GM12891 (cell line): ENCODE measurements around the gene KRT9.
"Not testable (repeated sequence)": the region's sequence is repeated elsewhere in the genome, so short reads cannot be mapped to it uniquely, and the experiment has no call there.

ENCODE experiments used
- DNase-seq: peaks from one replicate; pipeline ENCODE4 v3.0.0; 2011; ENCODE audit warnings: low spot score; ENCODE audit not compliant: insufficient read length
- FAIRE-seq: peaks from 2 replicates; lab custom pipeline; 2011; peaks lifted over from hg19 to GRCh38; lab: Jason Lieb, UNC
- PAX5 ChIP-seq: IDR thresholded peaks from 2 replicates; pipeline ENCODE4 v1.6.1; 2011; ENCODE audit warnings: low read length, moderate library complexity, mild to moderate bottlenecking; ENCODE audit not compliant: insufficient read depth, severe bottlenecking
- POLR2A ChIP-seq: IDR thresholded peaks from 2 replicates; pipeline ENCODE4 v1.6.1; 2011; ENCODE audit warnings: low read depth, low read length, control low read depth
- POLR2AphosphoS5 ChIP-seq: IDR thresholded peaks from 2 replicates; pipeline ENCODE4 v1.6.1; 2011; ENCODE audit warnings: low read depth, low read length, control low read depth
- POU2F2 ChIP-seq: IDR thresholded peaks from 2 replicates; pipeline ENCODE4 v1.6.1; 2011; ENCODE audit warnings: low read depth, mild to moderate bottlenecking, control low read depth, low read length, moderate library complexity
- SPI1 ChIP-seq: IDR thresholded peaks from 2 replicates; pipeline ENCODE4 v1.6.1; 2011; ENCODE audit warnings: low read depth, low read length, control low read depth
- TAF1 ChIP-seq: IDR thresholded peaks from 2 replicates; pipeline ENCODE4 v1.6.1; 2011; ENCODE audit warnings: low read depth, low read length, control low read depth

KRT9 gene

GRCh38 chr17:41583137-41584127 lies 11.6 kb upstream of the KRT9 start:
- TF ChIP-seq POU2F2 (no peak), POLR2AphosphoS5 (no peak), TAF1 (no peak), POLR2A (no peak), PAX5 (no peak), SPI1 (no peak)
- DNase-seq (no peak), FAIRE-seq (no peak)

- FAIRE-seq = not testable (repeated sequence)
Measured at GRCh38 chr17:41582061-41582968, 10.5 kb upstream of the KRT9 start.

GRCh38 chr17:41581366-41582060 lies 9.7 kb upstream of the KRT9 start:
- no peak for FAIRE-seq
- TF ChIP-seq SPI1 (no peak), TAF1 (no peak), POLR2AphosphoS5 (no peak), POU2F2 (no peak), PAX5 (no peak), POLR2A (no peak)

More at GRCh38 chr17:41582061-41582968, 10.5 kb upstream of the KRT9 start:
- DNase-seq = not testable (repeated sequence)

DNA sequence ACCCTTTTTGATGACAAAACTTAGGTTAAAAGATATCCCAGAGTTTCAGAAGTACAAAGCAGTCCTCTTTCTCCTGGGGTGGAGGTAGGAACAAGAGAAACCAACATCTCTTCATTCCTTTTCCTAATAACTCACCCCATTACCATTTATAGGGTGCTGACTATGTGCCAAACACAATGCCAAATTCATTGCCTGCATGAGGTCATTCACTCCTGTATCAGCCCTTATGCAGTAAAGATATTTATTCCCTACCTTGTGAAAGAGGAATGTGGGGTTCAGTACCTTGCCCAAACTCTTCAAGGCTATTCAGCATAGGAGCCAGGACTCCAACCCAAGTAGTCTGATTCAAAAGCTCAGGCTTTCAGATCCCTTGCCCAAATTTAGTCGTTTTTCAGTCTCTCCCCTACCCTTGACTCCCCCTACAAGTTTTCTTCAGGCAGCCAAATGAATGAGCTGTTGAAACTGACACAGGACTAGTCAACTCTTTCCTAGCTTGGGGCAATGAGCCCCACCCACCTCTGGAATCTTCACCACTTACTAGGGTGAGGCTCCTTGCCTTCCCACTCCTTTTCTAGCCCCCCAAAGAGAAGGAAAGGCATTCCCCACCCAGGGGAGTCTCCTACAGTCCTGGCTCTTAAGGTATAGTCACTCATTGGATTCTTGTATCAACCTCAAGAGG lies 9.0 kb upstream of the KRT9 start:
- DNase-seq (no peak), FAIRE-seq (no peak)
- TF ChIP-seq TAF1 = no peak
- no peak for TF ChIP-seq PAX5
- TF ChIP-seq POLR2AphosphoS5 = no peak
- no peak for TF ChIP-seq SPI1
- TF ChIP-seq POU2F2 = no peak
- no peak for TF ChIP-seq POLR2A

More at GRCh38 chr17:41581366-41582060, 9.7 kb upstream of the KRT9 start:
- no peak for DNase-seq

DNA sequence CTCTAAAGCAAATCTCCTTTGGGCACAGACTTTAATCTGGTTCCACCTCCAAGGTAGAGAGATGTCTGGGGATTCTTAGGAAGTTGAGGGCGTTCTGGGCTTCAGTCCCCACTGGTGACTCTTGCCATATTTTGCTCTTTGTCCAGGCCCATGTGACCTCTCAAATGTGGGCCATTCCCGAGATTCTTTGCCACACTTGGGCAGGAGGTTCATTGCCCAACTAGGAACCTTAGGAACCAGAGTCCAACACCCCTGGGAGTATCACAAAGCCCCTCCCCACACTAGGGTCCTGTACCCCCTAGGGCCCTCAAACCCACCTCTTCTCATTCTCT lies 8.4 kb upstream of the KRT9 start:
- no peak for TF ChIP-seq PAX5
- FAIRE-seq (no peak), DNase-seq (no peak)

DNA sequence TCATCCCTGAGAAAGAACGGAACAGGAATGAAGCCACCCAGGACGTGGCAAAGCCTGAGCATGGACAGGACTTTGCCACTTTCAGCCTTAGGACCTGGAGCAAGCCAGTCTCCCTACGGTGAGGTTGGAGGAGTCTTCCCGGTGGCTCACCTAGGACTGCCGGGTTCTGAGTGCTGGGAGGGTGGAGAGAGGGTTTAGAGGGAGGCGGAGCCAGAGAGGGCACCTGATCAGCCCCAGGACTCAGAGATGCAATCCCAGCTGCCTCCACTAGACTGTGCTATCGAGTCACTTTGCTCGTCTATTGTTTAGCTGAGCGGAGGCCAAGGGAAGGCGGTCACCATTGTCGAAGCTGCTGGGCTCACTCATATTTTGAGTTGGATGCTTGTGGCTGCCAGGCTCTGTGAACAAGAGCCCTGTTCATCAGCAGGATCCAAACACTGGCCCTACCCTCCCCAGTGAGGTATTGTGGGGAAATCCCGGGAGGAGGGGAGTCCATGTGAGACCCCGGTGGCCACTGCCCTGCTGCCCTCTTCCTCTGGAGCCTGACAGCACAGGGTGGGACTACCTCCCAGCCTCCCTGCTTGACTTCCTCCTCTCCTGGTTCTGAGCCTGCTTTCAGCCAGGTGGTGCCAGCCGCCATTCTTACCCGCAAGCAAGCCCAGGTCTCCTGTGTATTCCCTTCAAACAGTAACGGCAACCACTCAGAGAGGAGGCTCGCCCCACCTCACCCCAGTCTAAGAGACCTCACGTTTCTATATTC lies 7.8 kb upstream of the KRT9 start:
- FAIRE-seq (peak; percentile 82), DNase-seq (peak; percentile 81)
- TF ChIP-seq TAF1 (no peak), SPI1 (no peak), POLR2AphosphoS5 (no peak), POLR2A (no peak)

- no peak for TF ChIP-seq POLR2AphosphoS5
- no peak for TF ChIP-seq SPI1
- TF ChIP-seq PAX5 = no peak
- no peak for TF ChIP-seq POU2F2
- no peak for TF ChIP-seq TAF1
- no peak for TF ChIP-seq POLR2A
- FAIRE-seq (no peak), DNase-seq (no peak)
Measured at GRCh38 chr17:41578971-41579370, 7.1 kb upstream of the KRT9 start.

DNA sequence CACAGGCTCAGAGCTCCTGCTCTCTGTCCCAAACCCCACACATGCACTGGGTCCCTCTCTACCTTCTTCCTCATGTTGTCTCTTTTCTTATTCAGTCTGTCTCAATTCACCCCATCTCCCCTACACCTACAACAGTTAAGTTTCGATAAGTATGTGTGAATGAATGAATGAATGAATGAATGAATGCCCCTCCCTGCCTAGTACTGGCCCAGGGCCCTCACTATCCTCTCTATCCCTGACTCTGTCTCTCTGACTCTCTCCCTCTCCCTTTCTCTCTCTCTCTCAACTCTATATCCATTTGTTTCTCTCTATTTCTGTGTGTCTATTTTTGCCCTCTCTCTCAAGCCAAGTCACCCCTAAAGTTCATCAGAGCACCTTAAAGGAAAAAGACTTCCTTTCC lies 6.7 kb upstream of the KRT9 start:
- FAIRE-seq (no peak), DNase-seq (no peak)
- TF ChIP-seq PAX5 (no peak), SPI1 (no peak), POLR2A (no peak), POLR2AphosphoS5 (no peak), POU2F2 (no peak)

- not testable (repeated sequence) for FAIRE-seq, DNase-seq
Measured at GRCh38 chr17:41576740-41577139, 4.9 kb upstream of the KRT9 start.
